Measurements from ENCODE around the gene CSTPP1.

- TF ChIP-seq, protein P1, sequence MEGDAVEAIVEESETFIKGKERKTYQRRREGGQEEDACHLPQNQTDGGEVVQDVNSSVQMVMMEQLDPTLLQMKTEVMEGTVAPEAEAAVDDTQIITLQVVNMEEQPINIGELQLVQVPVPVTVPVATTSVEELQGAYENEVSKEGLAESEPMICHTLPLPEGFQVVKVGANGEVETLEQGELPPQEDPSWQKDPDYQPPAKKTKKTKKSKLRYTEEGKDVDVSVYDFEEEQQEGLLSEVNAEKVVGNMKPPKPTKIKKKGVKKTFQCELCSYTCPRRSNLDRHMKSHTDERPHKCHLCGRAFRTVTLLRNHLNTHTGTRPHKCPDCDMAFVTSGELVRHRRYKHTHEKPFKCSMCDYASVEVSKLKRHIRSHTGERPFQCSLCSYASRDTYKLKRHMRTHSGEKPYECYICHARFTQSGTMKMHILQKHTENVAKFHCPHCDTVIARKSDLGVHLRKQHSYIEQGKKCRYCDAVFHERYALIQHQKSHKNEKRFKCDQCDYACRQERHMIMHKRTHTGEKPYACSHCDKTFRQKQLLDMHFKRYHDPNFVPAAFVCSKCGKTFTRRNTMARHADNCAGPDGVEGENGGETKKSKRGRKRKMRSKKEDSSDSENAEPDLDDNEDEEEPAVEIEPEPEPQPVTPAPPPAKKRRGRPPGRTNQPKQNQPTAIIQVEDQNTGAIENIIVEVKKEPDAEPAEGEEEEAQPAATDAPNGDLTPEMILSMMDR (IDR thresholded peaks at IDR 0.05; ENCODE audit: low read length) = no peak
- no peak for TF ChIP-seq EZH2 (IDR thresholded peaks at IDR 0.05; ENCODE audit: borderline replicate concordance, low read length)
Measured at GRCh38 chr11:46917762-46918082, 18.8 kb upstream of the CSTPP1 start.

Data from OCI-LY1 (cell line).